ENCODE measurements around the gene TNFRSF4.

TNFRSF4 gene

DNA sequence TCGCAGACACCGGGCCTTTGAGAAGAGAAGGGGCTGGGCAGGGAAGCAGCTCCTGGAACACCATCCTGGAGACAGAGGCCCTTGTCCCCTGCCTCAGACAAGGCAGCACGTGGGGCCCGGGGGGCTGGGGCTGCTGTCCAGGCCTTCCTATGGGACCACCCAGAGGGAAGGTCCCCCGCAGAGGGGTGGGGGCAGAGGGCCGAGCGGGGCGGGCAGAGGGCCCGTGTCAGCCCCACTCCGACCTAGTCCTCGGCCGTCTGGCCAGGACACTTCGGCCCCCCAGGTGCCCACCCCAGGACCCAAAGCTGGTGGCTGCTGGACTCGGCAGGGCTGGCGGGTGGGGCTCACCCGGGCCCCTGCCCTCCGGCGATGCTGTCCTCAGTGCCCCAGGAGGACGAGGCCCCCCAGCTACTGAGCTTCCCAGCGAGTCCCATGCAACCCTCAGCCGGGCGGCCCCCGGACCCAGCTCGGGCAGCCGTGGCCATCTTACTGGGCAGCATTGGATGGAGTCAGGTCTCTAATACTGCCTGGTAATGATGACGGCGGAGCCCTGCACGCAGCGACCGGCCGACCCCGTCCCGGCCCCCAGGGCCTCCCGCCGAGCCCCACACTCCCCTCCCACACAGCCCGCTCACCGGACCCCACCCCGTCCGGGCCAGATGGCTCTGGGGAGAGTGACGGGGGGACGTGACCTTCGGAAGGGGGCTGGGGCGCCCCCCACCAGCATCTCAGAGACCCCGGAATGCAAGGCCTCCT lies 47.1 kb downstream of the TNFRSF4 start:
- TF ChIP-seq, protein P1, sequence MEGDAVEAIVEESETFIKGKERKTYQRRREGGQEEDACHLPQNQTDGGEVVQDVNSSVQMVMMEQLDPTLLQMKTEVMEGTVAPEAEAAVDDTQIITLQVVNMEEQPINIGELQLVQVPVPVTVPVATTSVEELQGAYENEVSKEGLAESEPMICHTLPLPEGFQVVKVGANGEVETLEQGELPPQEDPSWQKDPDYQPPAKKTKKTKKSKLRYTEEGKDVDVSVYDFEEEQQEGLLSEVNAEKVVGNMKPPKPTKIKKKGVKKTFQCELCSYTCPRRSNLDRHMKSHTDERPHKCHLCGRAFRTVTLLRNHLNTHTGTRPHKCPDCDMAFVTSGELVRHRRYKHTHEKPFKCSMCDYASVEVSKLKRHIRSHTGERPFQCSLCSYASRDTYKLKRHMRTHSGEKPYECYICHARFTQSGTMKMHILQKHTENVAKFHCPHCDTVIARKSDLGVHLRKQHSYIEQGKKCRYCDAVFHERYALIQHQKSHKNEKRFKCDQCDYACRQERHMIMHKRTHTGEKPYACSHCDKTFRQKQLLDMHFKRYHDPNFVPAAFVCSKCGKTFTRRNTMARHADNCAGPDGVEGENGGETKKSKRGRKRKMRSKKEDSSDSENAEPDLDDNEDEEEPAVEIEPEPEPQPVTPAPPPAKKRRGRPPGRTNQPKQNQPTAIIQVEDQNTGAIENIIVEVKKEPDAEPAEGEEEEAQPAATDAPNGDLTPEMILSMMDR (IDR thresholded peaks at IDR 0.05; ENCODE audit: low read depth, low read length), result no peak
- no peak for DNase-seq (ENCODE audit: low read depth in 2 of 2)
- H3K4me3 ChIP-seq (replicated peaks in 1 of 2; ENCODE audit: low read depth in 2 of 2, low read length in 2 of 2), result no peak overlapping the region

DNA sequence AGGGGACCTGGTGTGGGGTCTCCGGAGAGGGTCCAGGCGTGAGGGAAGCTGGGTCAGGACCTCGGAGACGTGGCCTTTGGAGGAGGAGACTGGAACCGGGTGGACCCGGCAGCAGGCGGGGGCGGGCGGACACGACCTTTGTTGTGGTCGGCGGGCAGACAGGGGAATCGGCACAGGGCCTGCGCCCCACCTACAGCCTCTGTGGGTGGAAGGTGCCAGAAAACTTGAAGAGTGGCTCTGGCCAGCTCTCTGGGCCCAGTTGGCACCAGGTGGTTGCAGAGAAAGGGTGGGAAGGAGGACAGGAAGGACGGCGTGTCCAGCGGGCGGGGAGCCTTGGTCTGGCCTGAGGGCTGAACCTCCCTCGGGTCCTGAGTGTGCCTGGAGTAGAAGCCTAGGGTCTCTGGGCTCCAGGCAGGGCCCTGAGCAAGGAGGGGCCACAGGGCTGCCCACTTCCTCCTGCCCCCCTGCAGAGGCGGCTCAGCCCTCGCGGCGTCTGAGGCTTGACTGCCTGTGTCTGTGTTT lies 48.0 kb downstream of the TNFRSF4 start:
- no peak for DNase-seq (ENCODE audit: low read depth in 2 of 2)
- H3K4me3 ChIP-seq (replicated peaks in 1 of 2; ENCODE audit: low read depth in 2 of 2, low read length in 2 of 2), result no peak overlapping the region
- TF ChIP-seq, protein P1 (IDR thresholded peaks at IDR 0.05; ENCODE audit: low read depth, low read length), result no peak

DNA sequence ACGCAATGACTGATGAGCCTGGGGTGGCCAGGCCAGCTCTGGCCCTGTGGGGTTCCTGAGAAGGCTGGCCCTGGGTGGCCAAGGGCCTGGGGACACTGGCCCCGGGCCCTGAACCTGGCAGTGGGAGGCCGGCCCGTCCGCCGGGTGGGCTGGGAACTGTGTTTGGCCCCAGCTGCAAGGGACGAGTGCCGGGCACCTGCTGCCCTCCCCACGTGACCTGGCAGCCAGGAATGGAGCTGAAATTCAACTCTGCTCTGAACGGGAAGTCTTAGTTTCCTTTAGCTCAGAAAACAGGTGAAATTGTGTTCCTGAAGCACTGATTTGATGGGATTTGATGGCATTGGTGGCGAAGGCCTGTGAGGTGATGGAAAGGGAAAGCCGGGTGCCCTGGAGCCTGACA lies 48.5 kb downstream of the TNFRSF4 start:
- TF ChIP-seq, protein P1 (IDR thresholded peaks at IDR 0.05; ENCODE audit: low read depth, low read length), result no peak
- DNase-seq (ENCODE audit: low read depth in 2 of 2), result no peak
- H3K4me3 ChIP-seq (replicated peaks in 1 of 2; ENCODE audit: low read depth in 2 of 2, low read length in 2 of 2), result no peak overlapping the region

DNA sequence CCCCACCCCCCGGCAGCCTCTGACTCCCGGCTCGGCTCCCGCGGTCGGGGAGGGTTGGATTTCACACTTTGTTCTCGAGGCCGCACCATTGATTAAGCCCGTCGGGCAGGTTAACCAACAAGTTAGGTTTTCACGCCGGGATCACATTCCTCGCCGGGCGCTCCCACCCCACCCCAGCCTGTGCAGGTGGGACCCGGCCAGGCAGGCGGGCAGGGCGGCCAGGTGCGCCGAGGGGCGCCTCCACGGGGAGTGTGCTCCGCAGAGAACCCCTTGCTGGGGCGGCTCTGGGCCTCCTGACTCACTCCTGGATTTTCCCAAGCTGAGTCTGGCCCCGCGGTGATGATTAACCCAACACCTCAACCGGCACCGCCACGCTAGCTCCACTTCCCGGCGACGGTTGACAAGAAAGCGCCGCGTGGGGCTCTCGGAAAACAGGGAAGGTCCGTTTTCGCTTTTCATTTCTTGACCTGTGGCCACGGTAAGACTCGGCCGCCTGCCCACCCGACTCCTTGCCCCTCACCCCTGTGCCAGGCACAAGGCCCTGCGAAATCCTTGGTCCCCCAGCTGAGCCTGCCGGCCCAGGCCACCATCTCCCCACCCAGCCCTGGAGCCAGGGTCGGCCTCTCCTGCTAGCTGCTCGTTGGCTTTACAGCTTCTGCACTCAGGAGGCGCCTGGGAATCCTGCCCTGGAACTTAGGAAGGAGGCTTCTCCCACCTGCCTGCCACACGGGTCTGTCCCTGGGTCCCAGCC lies 49.1 kb downstream of the TNFRSF4 start:
- TF ChIP-seq, protein P1 (IDR thresholded peaks at IDR 0.05; ENCODE audit: low read depth, low read length), result no peak
- DNase-seq (ENCODE audit: low read depth in 2 of 2), result no peak
- no peak overlapping the region for H3K4me3 ChIP-seq (replicated peaks in 1 of 2; ENCODE audit: low read depth in 2 of 2, low read length in 2 of 2)

DNA sequence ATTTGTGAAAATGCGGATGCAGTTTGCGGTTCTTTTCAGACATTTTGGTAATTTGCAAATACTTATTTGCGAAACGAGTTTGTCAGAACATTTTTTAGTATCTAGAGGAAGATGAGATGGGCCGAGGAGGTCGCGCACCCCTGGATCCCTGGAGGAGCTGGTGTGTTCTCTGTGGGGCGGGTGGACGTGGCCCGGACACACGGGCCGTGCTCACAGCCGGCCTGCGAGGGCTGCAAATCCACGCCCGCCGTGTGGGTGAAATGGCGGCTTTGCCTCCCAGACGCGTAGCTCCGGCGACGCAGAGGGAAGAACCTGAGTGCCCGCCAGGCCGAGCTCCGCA lies 49.6 kb downstream of the TNFRSF4 start:
- DNase-seq (ENCODE audit: low read depth in 2 of 2), result no peak
- H3K4me3 ChIP-seq (replicated peaks in 1 of 2; ENCODE audit: low read depth in 2 of 2, low read length in 2 of 2), result no peak overlapping the region
- TF ChIP-seq, protein P1 (IDR thresholded peaks at IDR 0.05; ENCODE audit: low read depth, low read length), result no peak

DNA sequence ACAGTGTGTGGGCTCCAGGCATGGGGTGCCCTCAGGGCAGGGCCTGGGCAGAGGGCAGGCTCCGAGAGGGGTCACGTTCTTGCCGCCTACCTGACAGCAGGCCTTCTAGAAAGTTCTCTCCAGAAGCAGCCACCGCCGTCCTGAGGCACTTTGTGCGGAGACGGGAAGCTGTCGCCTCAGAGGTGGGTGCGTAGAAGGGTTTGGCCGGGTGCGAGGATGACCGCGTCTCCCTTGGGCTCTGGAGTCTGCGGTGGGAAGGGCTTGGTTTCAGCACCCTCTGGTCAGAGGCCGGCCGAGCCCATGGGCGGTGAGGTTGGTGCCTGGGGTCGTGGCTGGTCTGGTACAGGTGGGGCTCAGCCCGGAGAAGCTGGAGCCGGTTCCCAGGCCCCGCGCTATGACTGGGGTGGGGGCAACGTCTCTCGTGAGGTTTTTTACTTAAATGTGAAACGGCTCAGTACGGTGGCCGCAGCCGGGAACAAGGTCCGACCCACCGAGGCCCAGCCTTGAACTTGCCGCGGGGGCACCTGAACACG lies 50.3 kb downstream of the TNFRSF4 start:
- TF ChIP-seq, protein P1 (IDR thresholded peaks at IDR 0.05; ENCODE audit: low read depth, low read length), result no peak
- no peak overlapping the region for H3K4me3 ChIP-seq (replicated peaks in 1 of 2; ENCODE audit: low read depth in 2 of 2, low read length in 2 of 2)
- no peak for DNase-seq (ENCODE audit: low read depth in 2 of 2)

Measured in cardiac fibroblast (primary cell).